ENCODE measurements around the gene ZNF536.
"Not testable (repeated sequence)": the region's sequence is repeated elsewhere in the genome, so short reads cannot be mapped to it uniquely, and the experiment has no call there.

The ZNF536 gene

GRCh38 chr19:30448386-30449077 lies 76.3 kb downstream of the ZNF536 start:
- DNase-seq = no peak

DNA sequence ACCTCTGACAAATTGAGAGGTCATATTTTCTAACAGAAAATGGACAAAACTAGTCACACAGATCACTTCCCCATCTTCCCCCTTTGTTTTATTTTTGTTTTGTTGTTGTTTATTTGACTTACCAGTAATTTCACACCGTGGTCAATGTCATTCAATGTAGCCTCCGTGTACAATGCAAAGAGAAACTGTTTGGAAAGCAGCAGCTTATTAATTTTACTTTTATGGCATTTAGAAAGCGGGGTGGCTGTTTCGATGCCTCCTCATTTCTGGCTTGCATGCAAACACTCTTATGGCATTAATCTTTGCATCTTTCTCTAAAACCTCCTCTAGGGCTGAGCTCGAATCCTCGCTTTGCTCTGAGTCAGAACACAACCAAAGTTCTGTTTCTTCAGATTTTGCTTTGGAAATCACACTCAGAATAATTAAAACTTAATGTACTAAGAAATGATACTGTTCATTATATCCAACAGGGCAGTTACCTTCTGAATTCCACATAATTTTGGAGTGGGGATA lies 77.0 kb downstream of the ZNF536 start:
- no peak for DNase-seq

- no peak for DNase-seq
Measured at GRCh38 chr19:30449673-30450072, 77.5 kb downstream of the ZNF536 start.

DNA sequence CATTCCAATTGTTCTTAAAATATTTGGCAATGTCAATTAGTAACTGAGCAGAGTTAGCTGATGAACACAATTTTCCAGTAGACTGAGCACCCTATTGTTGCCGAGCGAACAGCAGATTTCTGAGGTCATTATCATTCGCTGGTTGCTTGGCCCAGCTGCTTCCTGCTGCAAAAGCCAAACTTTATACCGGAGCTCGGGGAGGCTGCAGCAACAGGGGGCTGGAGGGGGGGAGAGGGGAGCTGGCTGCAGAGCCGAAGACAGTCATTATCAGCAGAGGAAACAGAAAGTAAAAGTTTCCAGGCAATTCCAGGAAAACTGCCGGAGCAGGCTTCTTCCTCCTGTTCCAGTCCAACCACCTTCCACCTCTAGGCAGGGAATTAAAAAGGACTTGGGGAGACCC lies 77.9 kb downstream of the ZNF536 start:
- no peak for DNase-seq

- DNase-seq = no peak
Measured at GRCh38 chr19:30450835-30451321, 78.7 kb downstream of the ZNF536 start.

GRCh38 chr19:30452931-30453330 lies 80.7 kb downstream of the ZNF536 start:
- DNase-seq = no peak

GRCh38 chr19:30453743-30454142 lies 81.6 kb downstream of the ZNF536 start:
- no peak for DNase-seq

- no peak for DNase-seq
Measured at GRCh38 chr19:30455881-30456280, 83.7 kb downstream of the ZNF536 start.

DNA sequence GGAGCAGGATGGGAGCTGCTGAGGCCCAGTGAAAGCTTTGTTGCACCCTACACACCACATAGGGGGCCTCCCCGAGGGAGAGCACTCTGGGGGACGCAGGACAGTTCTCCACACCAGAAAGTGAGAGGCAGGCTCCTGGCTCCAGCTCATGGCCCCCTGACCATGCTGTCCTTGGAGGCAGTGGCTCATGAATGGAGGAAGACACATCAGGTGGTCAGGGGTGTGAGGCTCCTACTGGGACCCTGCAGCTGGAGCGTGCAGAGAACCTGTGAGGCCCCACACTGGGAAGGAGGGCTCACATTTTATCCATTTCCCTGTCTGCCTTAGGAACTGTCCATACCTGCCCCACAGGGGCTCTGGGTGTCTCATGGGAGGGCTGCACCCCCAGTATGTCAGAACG lies 85.3 kb downstream of the ZNF536 start:
- no peak for DNase-seq

- DNase-seq = no peak
Measured at GRCh38 chr19:30459859-30460258, 87.7 kb downstream of the ZNF536 start.

- DNase-seq = no peak
Measured at GRCh38 chr19:30464162-30464561, 92.0 kb downstream of the ZNF536 start.

DNA sequence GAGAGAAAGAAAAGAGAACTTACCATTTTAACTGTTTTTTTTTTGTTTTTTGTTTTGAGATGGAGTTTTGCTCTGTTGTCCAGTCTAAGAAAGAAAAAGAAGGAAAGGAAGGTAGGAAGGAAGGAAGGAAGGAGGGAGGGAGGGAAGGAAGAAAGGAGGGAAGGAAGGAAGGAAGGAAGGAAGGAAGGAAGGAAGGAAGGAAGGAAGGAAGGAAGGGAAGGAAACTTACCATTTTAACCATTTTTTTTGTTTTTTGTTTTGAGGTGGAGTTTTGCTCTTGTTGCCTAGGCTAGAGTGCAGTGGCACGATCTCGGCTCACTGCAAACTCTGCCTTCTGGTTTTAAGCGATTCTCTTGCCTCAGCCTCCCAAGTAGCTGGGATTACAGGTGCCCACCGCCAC lies 94.4 kb downstream of the ZNF536 start:
- DNase-seq = not testable (repeated sequence)

DNA sequence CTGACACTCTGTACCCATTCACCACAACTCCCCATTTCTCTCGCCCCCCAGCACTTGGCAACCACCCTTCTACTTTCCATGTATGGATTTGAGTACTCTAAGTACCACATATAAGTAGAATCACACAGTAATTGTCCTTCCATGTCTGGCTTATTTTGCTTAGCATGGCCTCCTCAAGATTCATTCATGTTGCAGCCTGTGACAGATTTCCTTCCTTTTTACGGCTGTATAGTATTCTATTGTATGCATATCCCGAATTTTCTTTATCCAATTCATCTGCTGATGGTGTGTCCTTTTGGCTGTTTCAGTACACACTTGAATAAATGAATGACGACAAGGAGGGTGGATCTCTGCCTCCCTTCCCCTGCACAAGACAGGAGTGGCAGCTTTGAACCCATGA lies 95.1 kb downstream of the ZNF536 start:
- DNase-seq = no peak

- DNase-seq = no peak
Measured at GRCh38 chr19:30469774-30470173, 97.6 kb downstream of the ZNF536 start.

GRCh38 chr19:30471441-30471840 lies 99.3 kb downstream of the ZNF536 start:
- DNase-seq = no peak

DNA sequence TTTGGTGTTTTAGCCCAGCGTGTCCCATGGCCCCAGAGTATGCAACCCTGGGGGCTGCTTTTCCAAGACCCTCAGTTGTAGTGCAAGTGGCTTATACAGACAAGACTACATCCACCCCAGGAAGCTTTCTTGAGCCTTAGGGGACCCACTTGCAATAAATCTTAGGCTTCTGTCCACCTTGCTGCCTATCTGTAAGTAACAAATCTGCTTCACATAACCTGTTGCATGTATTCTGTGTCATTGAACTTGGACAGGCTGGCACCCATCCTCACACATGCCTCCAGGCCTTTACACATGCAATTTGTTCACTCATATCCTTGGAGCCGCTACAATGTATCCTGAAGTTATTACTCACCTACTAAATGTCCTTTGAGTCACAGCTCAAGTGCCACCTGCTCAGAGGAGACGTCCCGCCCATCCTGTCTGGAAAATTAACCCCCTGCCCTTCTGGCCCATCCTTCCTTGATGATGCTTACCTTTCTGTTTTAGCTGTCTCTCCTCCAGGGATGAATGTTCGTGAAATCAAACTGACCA lies 101.2 kb downstream of the ZNF536 start:
- no peak for DNase-seq

DNA sequence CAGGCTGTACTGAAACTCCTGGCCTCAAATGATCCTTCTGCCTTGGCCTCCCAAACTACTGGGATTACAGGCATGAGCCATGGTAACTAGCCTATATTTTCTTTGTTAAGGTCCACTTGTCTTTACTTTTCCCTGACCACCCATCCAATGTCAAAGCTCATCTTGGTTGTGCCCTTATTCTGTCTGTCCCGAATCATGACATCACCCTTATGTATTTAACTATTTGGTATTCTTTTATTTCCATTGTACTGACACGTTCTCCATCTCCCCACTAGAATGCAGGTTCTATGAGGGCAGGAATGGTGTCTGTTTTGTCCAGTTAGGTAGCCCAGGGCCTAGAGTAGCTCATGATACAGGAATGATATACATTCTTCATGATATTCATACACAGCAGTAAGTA lies 104.8 kb downstream of the ZNF536 start:
- DNase-seq = no peak

GRCh38 chr19:30479231-30479630 lies 107.0 kb downstream of the ZNF536 start:
- no peak for DNase-seq

DNA sequence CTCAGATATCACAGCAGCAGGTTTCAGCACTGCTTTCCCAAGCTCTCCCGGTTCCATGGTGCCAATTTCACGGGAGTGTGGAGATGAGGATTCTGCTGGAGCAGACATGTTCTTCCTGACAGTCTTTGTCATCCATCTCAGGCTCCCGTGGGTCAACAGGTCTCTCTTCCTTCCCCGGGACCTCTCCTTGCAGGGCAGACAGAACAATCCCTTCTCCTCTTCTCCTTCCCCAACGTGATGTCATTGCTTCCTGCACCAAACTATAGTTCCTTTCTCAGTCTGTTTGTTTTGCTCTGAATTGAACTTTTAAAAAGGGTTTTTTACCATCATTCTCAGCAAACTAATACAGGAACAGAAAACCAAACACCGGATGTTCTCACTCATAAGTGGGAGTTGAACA lies 107.9 kb downstream of the ZNF536 start:
- DNase-seq = no peak

DNA sequence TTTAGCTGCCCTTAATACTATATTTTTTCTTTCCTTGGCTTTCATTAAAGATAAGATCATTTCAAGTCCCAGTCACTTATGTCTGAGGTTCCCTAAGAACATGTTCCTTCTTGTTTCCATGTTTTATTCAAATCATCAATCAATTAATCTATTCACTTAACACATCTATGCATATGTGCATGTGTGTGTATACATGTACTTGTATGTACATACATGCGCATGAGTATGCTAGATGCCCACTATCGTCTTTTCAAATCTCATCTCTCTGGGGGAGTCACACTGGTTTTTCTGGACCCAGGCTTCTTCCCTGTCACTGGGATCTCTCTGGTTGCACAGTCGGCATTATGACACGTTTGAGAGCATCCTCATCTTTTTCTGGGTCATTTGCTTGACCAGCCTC lies 108.9 kb downstream of the ZNF536 start:
- DNase-seq = no peak

- no peak for DNase-seq
Measured at GRCh38 chr19:30481823-30482222, 109.6 kb downstream of the ZNF536 start.

DNA sequence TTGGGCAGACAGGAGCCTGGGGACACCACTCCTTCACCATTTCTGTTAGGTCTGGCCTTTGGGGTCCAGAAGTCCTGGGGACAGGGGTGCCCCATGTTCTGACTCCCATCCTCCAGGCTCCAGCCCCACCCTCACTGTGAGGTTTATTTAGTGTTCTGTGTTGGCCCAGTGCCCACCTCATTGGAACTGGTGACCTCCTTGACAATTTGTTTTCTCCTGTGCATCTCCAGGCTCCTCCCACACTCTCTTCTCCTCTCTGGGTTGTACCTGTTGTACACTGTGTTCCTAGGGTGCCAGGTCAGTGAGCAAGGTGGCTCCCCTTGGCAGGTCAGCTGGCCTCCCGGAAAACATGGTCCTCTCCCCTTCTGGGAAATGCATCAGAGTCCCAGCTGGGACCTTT lies 110.8 kb downstream of the ZNF536 start:
- no peak for DNase-seq

- DNase-seq = not testable (repeated sequence)
Measured at GRCh38 chr19:30486250-30486649, 114.1 kb downstream of the ZNF536 start.

- no peak for DNase-seq
Measured at GRCh38 chr19:30487178-30487577, 115.0 kb downstream of the ZNF536 start.

- DNase-seq = no peak
Measured at GRCh38 chr19:30488191-30488590, 116.0 kb downstream of the ZNF536 start.
